Kidney epithelial cell (primary cell): Measurements from ENCODE around the gene JAK1. TPM values are rescaled to one million over a fixed set of nuclear protein-coding genes. Genes with fewer than 3 reads are reported as not detected.
"Not testable (repeated sequence)": the region's sequence is repeated elsewhere in the genome, so short reads cannot be mapped to it uniquely, and the experiment has no call there.

Experiments used
- DNase-seq: peaks from one replicate; pipeline ENCODE4 v3.0.0-alpha.2; 2010; ENCODE audit warnings: low read depth
- H3K27me3 ChIP-seq: 2 replicates; pipeline ENCODE4 v1.6.0; 2011; ENCODE audit warnings: low read length; ENCODE audit not compliant: control insufficient read depth, insufficient read depth
- H3K36me3 ChIP-seq: 2 replicates; pipeline ENCODE4 v1.5.1; 2011; ENCODE audit warnings: low read length; ENCODE audit not compliant: control insufficient read depth, insufficient read depth
- H3K4me3 ChIP-seq: 2 replicates; pipeline ENCODE4 v1.5.1; 2011; ENCODE audit warnings: low read depth, mild to moderate bottlenecking, control low read depth, low read length
- total RNA-seq: library from RNA; depleted of rRNA; stranded (reverse); fragments of >200 nt; gene quantifications from 2 replicates; pipeline ENCODE4 v1.2.3, GENCODE V29; 2015
- TF ChIP-seq, protein P1 (sequence below): IDR thresholded peaks from 2 replicates; pipeline ENCODE4 v1.5.1; 2011; ENCODE audit warnings: mild to moderate bottlenecking, moderate library complexity, low read length, control low read depth, inconsistent platforms; ENCODE audit not compliant: insufficient read depth, poor library complexity, severe bottlenecking

Gene JAK1
- total RNA-seq, 1 donor from 2014 or later = 138 TPM

DNA sequence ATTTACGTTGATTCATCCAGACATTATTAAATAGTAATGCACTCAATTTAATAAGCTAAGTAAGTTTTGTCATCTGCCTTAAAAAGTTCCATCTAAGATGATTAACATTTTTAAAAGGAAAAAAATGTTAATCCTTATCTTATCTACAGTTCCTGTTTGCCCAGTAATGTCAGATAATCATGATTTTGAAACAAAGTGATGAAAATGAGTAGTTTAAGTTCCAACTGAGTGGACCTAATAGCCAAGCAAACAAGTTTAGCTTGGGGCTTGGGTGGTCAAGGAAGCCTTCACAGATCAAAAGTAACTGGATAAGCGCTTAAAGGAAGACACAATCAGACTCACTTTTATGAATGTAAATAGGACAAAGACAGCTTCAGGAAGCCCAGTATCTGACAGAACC, 40.5 kb upstream of the JAK1 start:
- Histone ChIP-seq H3K36me3 (no peaks in the 10 kb centered on the region), H3K4me3 (no peak overlapping the region), H3K27me3 (no peaks in the 10 kb centered on the region)
- TF ChIP-seq, protein P1, sequence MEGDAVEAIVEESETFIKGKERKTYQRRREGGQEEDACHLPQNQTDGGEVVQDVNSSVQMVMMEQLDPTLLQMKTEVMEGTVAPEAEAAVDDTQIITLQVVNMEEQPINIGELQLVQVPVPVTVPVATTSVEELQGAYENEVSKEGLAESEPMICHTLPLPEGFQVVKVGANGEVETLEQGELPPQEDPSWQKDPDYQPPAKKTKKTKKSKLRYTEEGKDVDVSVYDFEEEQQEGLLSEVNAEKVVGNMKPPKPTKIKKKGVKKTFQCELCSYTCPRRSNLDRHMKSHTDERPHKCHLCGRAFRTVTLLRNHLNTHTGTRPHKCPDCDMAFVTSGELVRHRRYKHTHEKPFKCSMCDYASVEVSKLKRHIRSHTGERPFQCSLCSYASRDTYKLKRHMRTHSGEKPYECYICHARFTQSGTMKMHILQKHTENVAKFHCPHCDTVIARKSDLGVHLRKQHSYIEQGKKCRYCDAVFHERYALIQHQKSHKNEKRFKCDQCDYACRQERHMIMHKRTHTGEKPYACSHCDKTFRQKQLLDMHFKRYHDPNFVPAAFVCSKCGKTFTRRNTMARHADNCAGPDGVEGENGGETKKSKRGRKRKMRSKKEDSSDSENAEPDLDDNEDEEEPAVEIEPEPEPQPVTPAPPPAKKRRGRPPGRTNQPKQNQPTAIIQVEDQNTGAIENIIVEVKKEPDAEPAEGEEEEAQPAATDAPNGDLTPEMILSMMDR = no peak
- no peak for DNase-seq

DNA sequence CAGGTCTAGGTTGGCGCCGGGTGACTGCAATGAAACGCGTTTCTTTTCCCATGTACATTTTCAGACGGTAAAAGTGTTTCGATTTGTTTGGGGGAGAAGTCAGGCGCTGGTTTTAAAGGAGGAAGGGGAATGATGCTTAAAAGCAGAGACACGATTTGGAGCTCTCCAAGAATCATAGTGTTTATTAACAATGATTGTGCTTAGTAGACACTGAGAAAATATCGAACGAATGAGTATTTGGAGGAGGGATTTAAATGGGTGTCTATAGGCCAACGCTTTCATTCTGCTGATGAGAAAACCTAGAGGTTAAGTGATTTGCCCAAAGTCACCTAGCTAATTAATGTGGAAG, 36.9 kb upstream of the JAK1 start:
- Histone ChIP-seq H3K27me3 (no peaks in the 10 kb centered on the region), H3K36me3 (no peaks in the 10 kb centered on the region), H3K4me3 (peak overlapping the region; percentile 39)
- TF ChIP-seq, protein P1 = no peak
- DNase-seq = no peak

GRCh38 chr1:65002508-65003315, 36.4 kb upstream of the JAK1 start:
- DNase-seq = peak; percentile 45
- TF ChIP-seq, protein P1 = no peak
- Histone ChIP-seq H3K27me3 (no peaks in the 10 kb centered on the region), H3K36me3 (no peaks in the 10 kb centered on the region), H3K4me3 (peak overlapping the region; percentile 39)

GRCh38 chr1:65002156-65002507, 35.8 kb upstream of the JAK1 start:
- no peaks in the 10 kb centered on the region for H3K36me3 ChIP-seq
- no peaks in the 10 kb centered on the region for H3K27me3 ChIP-seq
- TF ChIP-seq, protein P1 = no peak
- peak overlapping the region; percentile 39 for H3K4me3 ChIP-seq
- no peak for DNase-seq

DNA sequence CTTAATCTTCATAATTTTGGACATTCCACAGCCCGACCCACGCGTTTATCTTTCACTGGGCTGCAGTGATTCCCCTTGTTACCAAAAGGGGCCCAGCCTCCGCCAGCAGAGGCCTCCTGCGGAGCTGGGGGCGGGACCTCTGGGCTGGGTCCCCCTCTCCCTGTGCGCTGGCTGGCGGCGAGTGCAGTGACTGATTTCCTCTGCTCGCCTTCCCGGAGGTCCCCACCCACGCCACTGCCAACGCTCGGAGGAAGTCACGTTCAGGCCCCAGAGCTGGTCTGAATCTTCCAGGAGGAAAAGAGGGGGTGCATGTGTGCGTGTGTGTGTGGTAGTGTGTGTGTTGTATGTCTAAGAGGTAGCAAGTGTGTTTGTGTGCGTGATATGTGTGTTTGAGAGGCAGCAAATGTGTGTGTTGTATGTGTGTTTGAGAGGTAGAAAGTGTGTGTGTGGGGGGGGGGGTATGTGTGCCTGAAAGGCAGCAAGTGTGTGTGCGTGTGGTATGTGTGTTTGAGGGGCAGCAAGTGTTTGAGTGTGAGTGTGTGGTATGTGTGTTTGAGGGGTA, 35.0 kb upstream of the JAK1 start:
- DNase-seq = no peak
- H3K4me3 ChIP-seq = no peak overlapping the region
- no peaks in the 10 kb centered on the region for H3K27me3 ChIP-seq
- no peaks in the 10 kb centered on the region for H3K36me3 ChIP-seq
- TF ChIP-seq, protein P1 = no peak

GRCh38 chr1:64998425-64998948, 32.1 kb upstream of the JAK1 start:
- not testable (repeated sequence) for H3K27me3 ChIP-seq, H3K4me3 ChIP-seq, DNase-seq, H3K36me3 ChIP-seq
